Measurements from ENCODE around the gene GPR62. TPM values are rescaled to one million over a fixed set of nuclear protein-coding genes. Genes with fewer than 3 reads are reported as not detected.

The GPR62 gene
- polyA plus RNA-seq, 3 donors = not detected

- no peaks in the 10 kb centered on the region for H3K9me3 ChIP-seq (replicated peaks in 1 of 2; ENCODE audit: control insufficient read depth in 1 of 2, insufficient read depth in 1 of 2, low read length in 2 of 2)
- peaks cover 11% of the 10 kb centered on the region for H3K4me1 Mint-ChIP-seq
- H3K4me3 Mint-ChIP-seq = no peak overlapping the region
- no peak for DNase-seq
- H3K27me3 Mint-ChIP-seq (ENCODE audit: low read depth in 3 of 3) = peaks cover 32 to 61% (median 34%) of the 10 kb centered on the region in 3 donors
- H3K79me2 ChIP-seq (ENCODE audit: insufficient read depth, low read length) = no peaks in the 10 kb centered on the region
- H3K36me3 ChIP-seq (replicated peaks in 1 of 2; ENCODE audit: control insufficient read depth in 1 of 2, insufficient read depth in 2 of 2, low read length in 2 of 2) = no peaks in the 10 kb centered on the region
- H3K9ac ChIP-seq (ENCODE audit: insufficient read depth, low read length, poor library complexity, severe bottlenecking) = no peak overlapping the region
- H2AFZ ChIP-seq (ENCODE audit: insufficient read depth, low read depth, low read length, poor library complexity, severe bottlenecking) = no peak overlapping the region
- intact Hi-C loops (cut with micrococcal nuclease) = no loop called here
- peaks cover 0 to 6% of the 10 kb centered on the region in 2 donors for H3K36me3 Mint-ChIP-seq
- H3K4me2 ChIP-seq (replicated peaks; ENCODE audit: extremely low read depth, low read length, poor library complexity, severe bottlenecking) = no peak overlapping the region
- 74% methylated on average over 3 of the region's 9 CpGs for WGBS (ENCODE audit: insufficient coverage)
- peaks cover 6 to 44% of the 10 kb centered on the region in 2 donors for H3K27me3 ChIP-seq (ENCODE audit: control insufficient read depth in 2 of 2, insufficient read depth in 2 of 2, low read length in 2 of 2)
- no peaks in the 10 kb centered on the region for H4K20me1 ChIP-seq (ENCODE audit: insufficient read depth, low read length)
- no peak overlapping the region for H3K4me3 ChIP-seq (replicated peaks in 1 of 3; ENCODE audit: low read depth in 2 of 3, low read length in 3 of 3)
- H3K27ac Mint-ChIP-seq = no peak overlapping the region
- TF ChIP-seq CTCF (IDR thresholded peaks at IDR 0.05) = no peak
- peaks cover 12% of the 10 kb centered on the region in 2 donors for H3K4me1 ChIP-seq (ENCODE audit: control insufficient read depth in 1 of 2, insufficient read depth in 2 of 2, low read length in 2 of 2)
- H3K9me3 Mint-ChIP-seq = peaks cover 0 to 10% (median 0%) of the 10 kb centered on the region in 7 donors
- no peak overlapping the region for H3K27ac ChIP-seq (ENCODE audit: low read depth in 1 of 2, low read length in 2 of 2)
Observed at GRCh38 chr3:51961602-51962569, 6.7 kb downstream of the GPR62 start.

- H3K9me3 Mint-ChIP-seq = peaks cover 0 to 13% (median 0%) of the 10 kb centered on the region in 7 donors
- 88% methylated on average over 5 of the region's 6 CpGs for WGBS (ENCODE audit: insufficient coverage)
- H3K9ac ChIP-seq (ENCODE audit: insufficient read depth, low read length, poor library complexity, severe bottlenecking) = no peak overlapping the region
Observed at GRCh38 chr3:51962854-51963530, 7.8 kb downstream of the GPR62 start.

More at GRCh38 chr3:51962854-51963530, 7.8 kb downstream of the GPR62 start:
- Histone ChIP-seq H3K9me3 (replicated peaks in 1 of 2; ENCODE audit: control insufficient read depth in 1 of 2, insufficient read depth in 1 of 2, low read length in 2 of 2) (no peaks in the 10 kb centered on the region), H2AFZ (ENCODE audit: insufficient read depth, low read depth, low read length, poor library complexity, severe bottlenecking) (no peak overlapping the region), H3K27ac (ENCODE audit: low read depth in 1 of 2, low read length in 2 of 2) (no peak overlapping the region), H3K4me1 (ENCODE audit: control insufficient read depth in 1 of 2, insufficient read depth in 2 of 2, low read length in 2 of 2) (peaks cover 7 to 11% of the 10 kb centered on the region in 2 donors), H4K20me1 (ENCODE audit: insufficient read depth, low read length) (no peaks in the 10 kb centered on the region), H3K27me3 (ENCODE audit: control insufficient read depth in 2 of 2, insufficient read depth in 2 of 2, low read length in 2 of 2) (peaks cover 9 to 48% of the 10 kb centered on the region in 2 donors), H3K79me2 (ENCODE audit: insufficient read depth, low read length) (no peaks in the 10 kb centered on the region), H3K4me3 (replicated peaks in 1 of 3; ENCODE audit: low read depth in 2 of 3, low read length in 3 of 3) (no peak overlapping the region), H3K36me3 (replicated peaks in 1 of 2; ENCODE audit: control insufficient read depth in 1 of 2, insufficient read depth in 2 of 2, low read length in 2 of 2) (no peaks in the 10 kb centered on the region), H3K4me2 (replicated peaks; ENCODE audit: extremely low read depth, low read length, poor library complexity, severe bottlenecking) (no peak overlapping the region)
- intact Hi-C loops (cut with micrococcal nuclease) = no loop called here
- Mint-ChIP-seq H3K36me3 (peaks cover 0 to 6% of the 10 kb centered on the region in 2 donors), H3K4me1 (peaks cover 6% of the 10 kb centered on the region), H3K27me3 (ENCODE audit: low read depth in 3 of 3) (peaks cover 35 to 70% (median 38%) of the 10 kb centered on the region in 3 donors), H3K4me3 (no peak overlapping the region), H3K27ac (peak overlapping the region in 2 of 7 donors; percentile 19 to 25)
- TF ChIP-seq CTCF (IDR thresholded peaks at IDR 0.05) = no peak
- no peak for DNase-seq
